HG02840 (cell line): ENCODE measurements around the gene LARGE1.
A peak's percentile ranks its signal among the peaks of the same experiment; 100 is the strongest.
"Not testable (repeated sequence)": the region's sequence is repeated elsewhere in the genome, so short reads cannot be mapped to it uniquely, and the experiment has no call there.

Source experiments
- ATAC-seq: cut with Tn5 transposase; IDR thresholded peaks from one replicate; pipeline ENCODE4 v1.9.1; 2021; ENCODE audit warnings: mild to moderate bottlenecking, moderate library complexity, moderate number of reproducible peaks; ENCODE audit not compliant: unreplicated experiment, low FRiP score

LARGE1 gene

GRCh38 chr22:33860386-33860785, 59.9 kb downstream of the LARGE1 start:
- no peak for ATAC-seq

GRCh38 chr22:33859311-33859710, 61.0 kb downstream of the LARGE1 start:
- ATAC-seq: no peak

- not testable (repeated sequence) for ATAC-seq
These were observed 61.6 kb downstream of the LARGE1 start for GRCh38 chr22:33858653-33859052.

- not testable (repeated sequence) for ATAC-seq
These were observed 62.5 kb downstream of the LARGE1 start for GRCh38 chr22:33857767-33858166.

GRCh38 chr22:33854724-33855123, 65.6 kb downstream of the LARGE1 start:
- no peak for ATAC-seq

- peak; percentile 71 for ATAC-seq
These were observed 66.8 kb downstream of the LARGE1 start for GRCh38 chr22:33853200-33854097.

GRCh38 chr22:33851821-33852384, 68.4 kb downstream of the LARGE1 start:
- ATAC-seq: no peak

- no peak for ATAC-seq
These were observed 69.0 kb downstream of the LARGE1 start for GRCh38 chr22:33851240-33851639.

- ATAC-seq: no peak
These were observed 69.6 kb downstream of the LARGE1 start for GRCh38 chr22:33850724-33851123.

- ATAC-seq: no peak
These were observed 70.1 kb downstream of the LARGE1 start for GRCh38 chr22:33850193-33850592.

GRCh38 chr22:33848251-33848650, 72.0 kb downstream of the LARGE1 start:
- no peak for ATAC-seq

- ATAC-seq: no peak
These were observed 76.0 kb downstream of the LARGE1 start for GRCh38 chr22:33844273-33844672.

GRCh38 chr22:33842421-33843094, 77.7 kb downstream of the LARGE1 start:
- ATAC-seq: no peak

- ATAC-seq: no peak
These were observed 78.3 kb downstream of the LARGE1 start for GRCh38 chr22:33842006-33842354.

GRCh38 chr22:33841281-33842005, 78.8 kb downstream of the LARGE1 start:
- no peak for ATAC-seq

GRCh38 chr22:33838644-33839043, 81.6 kb downstream of the LARGE1 start:
- no peak for ATAC-seq

- no peak for ATAC-seq
These were observed 82.5 kb downstream of the LARGE1 start for GRCh38 chr22:33837826-33838225.

- ATAC-seq: no peak
These were observed 85.0 kb downstream of the LARGE1 start for GRCh38 chr22:33835265-33835664.

GRCh38 chr22:33832558-33833151, 87.6 kb downstream of the LARGE1 start:
- no peak for ATAC-seq

GRCh38 chr22:33831651-33832050, 88.6 kb downstream of the LARGE1 start:
- ATAC-seq: no peak
